ENCODE results near the gene OR1N1.

DNA sequence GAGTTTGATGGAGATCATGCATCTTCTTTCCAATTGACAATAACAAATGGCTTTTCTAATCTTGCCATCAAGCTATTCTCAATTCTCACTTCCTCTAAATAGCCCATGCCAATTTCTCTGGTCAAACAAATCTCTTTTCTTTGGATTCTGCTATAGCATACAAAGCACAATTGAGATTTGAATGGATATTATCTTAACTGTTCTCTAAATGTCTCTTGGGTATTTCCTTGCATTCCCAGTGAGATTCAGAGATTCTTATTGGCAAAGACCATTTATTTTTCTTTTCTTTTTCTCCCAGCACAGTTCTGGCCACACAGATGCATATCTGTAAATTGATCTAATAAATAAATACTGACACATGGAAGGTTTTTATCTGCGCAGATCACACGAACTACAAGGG, 25.7 kb upstream of the OR1N1 start, which contains the start of gene OR1N2:
- TF ChIP-seq, protein P1, sequence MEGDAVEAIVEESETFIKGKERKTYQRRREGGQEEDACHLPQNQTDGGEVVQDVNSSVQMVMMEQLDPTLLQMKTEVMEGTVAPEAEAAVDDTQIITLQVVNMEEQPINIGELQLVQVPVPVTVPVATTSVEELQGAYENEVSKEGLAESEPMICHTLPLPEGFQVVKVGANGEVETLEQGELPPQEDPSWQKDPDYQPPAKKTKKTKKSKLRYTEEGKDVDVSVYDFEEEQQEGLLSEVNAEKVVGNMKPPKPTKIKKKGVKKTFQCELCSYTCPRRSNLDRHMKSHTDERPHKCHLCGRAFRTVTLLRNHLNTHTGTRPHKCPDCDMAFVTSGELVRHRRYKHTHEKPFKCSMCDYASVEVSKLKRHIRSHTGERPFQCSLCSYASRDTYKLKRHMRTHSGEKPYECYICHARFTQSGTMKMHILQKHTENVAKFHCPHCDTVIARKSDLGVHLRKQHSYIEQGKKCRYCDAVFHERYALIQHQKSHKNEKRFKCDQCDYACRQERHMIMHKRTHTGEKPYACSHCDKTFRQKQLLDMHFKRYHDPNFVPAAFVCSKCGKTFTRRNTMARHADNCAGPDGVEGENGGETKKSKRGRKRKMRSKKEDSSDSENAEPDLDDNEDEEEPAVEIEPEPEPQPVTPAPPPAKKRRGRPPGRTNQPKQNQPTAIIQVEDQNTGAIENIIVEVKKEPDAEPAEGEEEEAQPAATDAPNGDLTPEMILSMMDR (IDR thresholded peaks at IDR 0.05): no peak
- TF ChIP-seq POLR2A (IDR thresholded peaks at IDR 0.05): no peak
